GM10266 (cell line): ENCODE measurements around the gene KCNJ14.

Experiments used
- DNase-seq: peaks from one replicate; pipeline ENCODE4 v3.0.0; 2012; ENCODE audit errors: extremely low spot score
- CTCF ChIP-seq: IDR thresholded peaks from 2 replicates; pipeline ENCODE4 v1.5.1; 2012; ENCODE audit warnings: mild to moderate bottlenecking, low read depth; ENCODE audit not compliant: control insufficient read depth, insufficient read depth; ENCODE audit errors: missing control alignments

The KCNJ14 gene

GRCh38 chr19:48441360-48442050 lies 13.9 kb upstream of the KCNJ14 start:
- TF ChIP-seq CTCF: no peak
- DNase-seq: no peak

GRCh38 chr19:48442116-48443035 lies 13.0 kb upstream of the KCNJ14 start:
- peak; percentile 24 for DNase-seq

DNA sequence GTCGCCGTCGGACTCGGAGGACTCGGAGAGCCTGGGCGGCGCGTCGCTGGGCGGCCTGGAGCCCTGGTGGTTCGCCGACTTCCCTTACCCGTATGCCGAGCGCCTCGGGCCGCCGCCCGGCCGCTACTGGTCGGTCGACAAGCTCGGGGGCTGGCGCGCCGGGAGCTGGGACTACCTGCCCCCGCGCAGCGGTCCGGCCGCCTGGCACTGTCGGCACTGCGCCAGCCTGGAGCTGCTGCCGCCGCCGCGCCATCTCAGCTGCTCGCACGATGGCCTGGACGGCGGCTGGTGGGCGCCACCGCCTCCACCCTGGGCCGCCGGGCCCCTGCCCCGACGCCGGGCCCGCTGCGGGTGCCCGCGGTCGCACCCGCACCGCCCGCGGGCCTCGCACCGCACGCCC lies 12.1 kb upstream of the KCNJ14 start:
- peak; percentile 52 for DNase-seq
- TF ChIP-seq CTCF: no peak

More at GRCh38 chr19:48442116-48443035, 13.0 kb upstream of the KCNJ14 start:
- no peak for TF ChIP-seq CTCF

GRCh38 chr19:48443731-48444128 lies 11.6 kb upstream of the KCNJ14 start:
- DNase-seq: peak; percentile 50
- TF ChIP-seq CTCF: no peak

DNA sequence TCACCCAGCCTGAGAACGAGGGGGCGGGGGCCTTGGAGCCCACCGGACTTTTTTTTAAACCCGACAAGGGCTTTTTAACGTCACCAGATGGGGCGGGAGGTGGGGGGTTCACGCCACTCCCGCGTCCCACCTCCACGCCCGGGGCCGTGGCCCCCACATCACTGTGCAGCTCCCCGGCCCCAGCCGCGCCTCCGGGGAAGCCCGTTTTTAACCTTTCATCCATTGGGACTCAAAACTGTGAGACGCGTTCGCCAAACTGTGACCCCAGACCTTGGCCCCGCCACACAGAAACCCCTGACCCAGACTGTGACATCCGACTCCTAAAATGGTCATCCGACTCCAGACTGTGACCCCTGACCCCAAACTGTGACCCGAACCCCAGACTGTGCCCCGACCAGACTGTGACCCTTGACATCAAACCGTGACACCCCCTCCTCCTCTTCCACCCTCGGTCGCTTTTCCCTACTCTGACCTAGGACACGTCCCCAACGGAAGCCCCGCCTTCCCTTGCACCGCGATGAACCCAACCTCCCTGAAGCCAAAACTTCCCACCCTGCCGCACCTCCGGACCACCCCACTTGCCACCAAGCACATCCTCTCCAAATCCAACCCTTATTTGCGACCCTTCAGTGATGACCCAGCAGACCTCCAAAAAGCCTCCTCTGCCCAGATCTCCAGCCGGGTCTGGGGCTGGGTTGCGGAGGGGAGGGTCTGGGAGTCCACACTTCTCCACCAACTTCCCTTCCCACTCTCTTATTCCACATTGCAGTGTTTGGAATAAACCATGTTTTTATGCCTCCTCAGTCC lies 11.0 kb upstream of the KCNJ14 start:
- peak; percentile 47 for DNase-seq
- no peak for TF ChIP-seq CTCF

- TF ChIP-seq CTCF: no peak
- no peak for DNase-seq
Observed at GRCh38 chr19:48444936-48445200, 10.5 kb upstream of the KCNJ14 start.
